8988T (cell line): ENCODE results near the gene TLX1.

Source experiments
- DNase-seq: peaks from one replicate; pipeline ENCODE4 v3.0.0; 2011

The TLX1 gene

GRCh38 chr10:101130984-101131961 is at the start of gene TLX1:
TSS of gene TLX1 (plus strand) at chr10:101131300. CDS start at chr10:101131542, 242 bp downstream.
- peak; percentile 77 for DNase-seq

GRCh38 chr10:101085846-101086245 is 45.3 kb upstream of the TLX1 start:
- DNase-seq: no peak

- no peak for DNase-seq
Observed at GRCh38 chr10:101087376-101087775, 43.7 kb upstream of the TLX1 start.

- DNase-seq: no peak
Observed at GRCh38 chr10:101087965-101088364, 43.1 kb upstream of the TLX1 start.

GRCh38 chr10:101089520-101090299 is 41.4 kb upstream of the TLX1 start:
- no peak for DNase-seq

- no peak for DNase-seq
Observed at GRCh38 chr10:101090597-101090996, 40.5 kb upstream of the TLX1 start.

GRCh38 chr10:101091546-101092290 is 39.4 kb upstream of the TLX1 start:
- DNase-seq: no peak

GRCh38 chr10:101092881-101093354 is 38.2 kb upstream of the TLX1 start:
- DNase-seq: no peak

- no peak for DNase-seq
Observed at GRCh38 chr10:101094121-101094879, 36.8 kb upstream of the TLX1 start.

GRCh38 chr10:101095004-101095403 is 36.1 kb upstream of the TLX1 start:
- no peak for DNase-seq

- DNase-seq: peak; percentile 75
Observed at GRCh38 chr10:101095550-101096213, 35.4 kb upstream of the TLX1 start.

GRCh38 chr10:101096378-101096777 is 34.7 kb upstream of the TLX1 start:
- no peak for DNase-seq

- no peak for DNase-seq
Observed at GRCh38 chr10:101097881-101098280, 33.2 kb upstream of the TLX1 start.

- DNase-seq: no peak
Observed at GRCh38 chr10:101099901-101100300, 31.2 kb upstream of the TLX1 start.

GRCh38 chr10:101101372-101101881 is 29.7 kb upstream of the TLX1 start:
- DNase-seq: no peak

- DNase-seq: no peak
Observed at GRCh38 chr10:101103430-101103829, 27.7 kb upstream of the TLX1 start.

GRCh38 chr10:101106351-101106750 is 24.7 kb upstream of the TLX1 start:
- DNase-seq: no peak

GRCh38 chr10:101107771-101108170 is 23.3 kb upstream of the TLX1 start:
- no peak for DNase-seq

- DNase-seq: no peak
Observed at GRCh38 chr10:101110856-101111523, 20.1 kb upstream of the TLX1 start.

- DNase-seq: no peak
Observed at GRCh38 chr10:101111547-101111946, 19.6 kb upstream of the TLX1 start.
